H1 (cell line): Measurements from ENCODE around the gene ZBTB45. TPM values are rescaled to one million over a fixed set of nuclear protein-coding genes. Genes with fewer than 3 reads are reported as not detected.

Source experiments
- CTCF ChIA-PET: fragments of 300-600 bp; sonication (Branson Sonifier 250); formaldehyde crosslinking; loops from one replicate; lab custom pipeline; 2021; ENCODE audit not compliant: partially characterized antibody; lab: Charles Lee
- POLR2A ChIA-PET: fragments of 300-600 bp; sonication (Branson Sonifier 250); formaldehyde crosslinking; loops from one replicate; lab custom pipeline; 2021; ENCODE audit warnings: inconsistent platforms; ENCODE audit not compliant: partially characterized antibody; lab: Charles Lee
- DNase-seq, 2 experiments: peaks; one replicate each; pipeline versions ENCODE4 v3.0.0 to v3.0.0-alpha.2; 2010 to 2022; ENCODE audit warnings: low spot score in 2 of 2, low read depth in 1 of 2, mixed read lengths in 1 of 2
- FAIRE-seq: peaks from 2 replicates; lab custom pipeline; 2011; peaks lifted over from hg19 to GRCh38; lab: Jason Lieb, UNC
- H2AFZ ChIP-seq: 2 replicates; pipeline ENCODE4 v1.8.1; 2012; ENCODE audit warnings: low read length, inconsistent platforms
- H2AK5ac ChIP-seq: 2 replicates; pipeline ENCODE4 v1.6.1; 2013; ENCODE audit warnings: low read depth, low read length
- H2BK120ac ChIP-seq: replicated peaks from 2 replicates; pipeline ENCODE3; 2013; ENCODE audit warnings: low read depth, low read length, inconsistent platforms
- H2BK12ac ChIP-seq: 2 replicates; pipeline ENCODE4 v1.6.1; 2013; ENCODE audit warnings: low read depth, low read length
- H2BK15ac ChIP-seq: 2 replicates; pipeline ENCODE4 v1.6.1; 2013; ENCODE audit warnings: low read length
- H2BK20ac ChIP-seq: 2 replicates; pipeline ENCODE4 v1.6.1; 2013; ENCODE audit warnings: low read length
- H2BK5ac ChIP-seq: 2 replicates; pipeline ENCODE4 v1.6.1; 2013; ENCODE audit warnings: low read depth, low read length
- H3K14ac ChIP-seq: 2 replicates; pipeline ENCODE4 v1.6.1; 2013; ENCODE audit warnings: inconsistent platforms; ENCODE audit not compliant: insufficient read length
- H3K18ac ChIP-seq: 2 replicates; pipeline ENCODE4 v1.6.1; 2013; ENCODE audit warnings: low read length; ENCODE audit errors: extremely low read depth
- H3K23ac ChIP-seq: 2 replicates; pipeline ENCODE4 v1.6.1; 2013; ENCODE audit warnings: inconsistent platforms; ENCODE audit not compliant: insufficient read length
- H3K23me2 ChIP-seq: 2 replicates; pipeline ENCODE4 v1.6.1; 2013; ENCODE audit warnings: low read depth, low read length
- H3K27ac ChIP-seq: 2 replicates; pipeline ENCODE4 v1.6.1; 2011; ENCODE audit warnings: low read depth, low read length, inconsistent platforms
- H3K27me3 ChIP-seq, 4 experiments: replicated peaks in 1 of 4; 1 replicate in 1 of 4; 2 replicates in 3 of 4; pipeline versions ENCODE4 v1.6.1 to v1.8.1; 2011 to 2013; ENCODE audit warnings: low read length in 3 of 4, mild to moderate bottlenecking in 3 of 4, inconsistent platforms in 2 of 4, mixed read lengths in 2 of 4, moderate library complexity in 1 of 4; ENCODE audit not compliant: control insufficient read depth in 3 of 4, insufficient read depth in 3 of 4; ENCODE audit errors: extremely low read depth in 1 of 4
- H3K36me3 ChIP-seq, 4 experiments: 2 replicates each; pipeline versions ENCODE4 v1.6.1 to v1.8.1; 2011 to 2013; ENCODE audit warnings: mild to moderate bottlenecking in 4 of 4, low read length in 3 of 4, moderate library complexity in 2 of 4, control low read depth in 1 of 4, inconsistent platforms in 1 of 4; ENCODE audit not compliant: insufficient read depth in 4 of 4, control insufficient read depth in 2 of 4
- H3K4ac ChIP-seq: replicated peaks from 2 replicates; pipeline ENCODE3; 2013; ENCODE audit warnings: low read length, low read depth, mixed read lengths, inconsistent platforms; ENCODE audit not compliant: insufficient read length
- H3K4me1 ChIP-seq, 4 experiments: replicated peaks in 1 of 4; 1 replicate in 1 of 4; 2 replicates in 3 of 4; pipeline versions ENCODE4 v1.6.1 to v1.8.1; 2011 to 2013; ENCODE audit warnings: low read length in 3 of 4, inconsistent platforms in 2 of 4, mixed read lengths in 1 of 4; ENCODE audit not compliant: insufficient read depth in 4 of 4, control insufficient read depth in 3 of 4
- H3K4me2 ChIP-seq, 2 experiments: 2 replicates each; pipeline versions ENCODE4 v1.6.1 to v1.8.1; 2011 to 2013; ENCODE audit warnings: low read depth in 2 of 2, low read length in 2 of 2, control low read depth in 1 of 2, inconsistent platforms in 1 of 2, mild to moderate bottlenecking in 1 of 2; ENCODE audit not compliant: insufficient read depth in 1 of 2
- H3K4me3 ChIP-seq, 4 experiments: fragments of 200-600, 300-600 bp in 1 of 4; sonication (generic), shearing (Covaris generic), sonication (Bioruptor Twin) in 1 of 4; 2 replicates each; pipeline versions ENCODE4 v1.5.1 to v1.8.1; 2011 to 2016; ENCODE audit warnings: low read length in 4 of 4, low read depth in 3 of 4, control low read depth in 2 of 4, inconsistent platforms in 2 of 4, mild to moderate bottlenecking in 2 of 4, mixed read lengths in 1 of 4, moderate library complexity in 1 of 4; ENCODE audit not compliant: insufficient read depth in 2 of 4; ENCODE audit errors: extremely low read depth in 1 of 4
- H3K56ac ChIP-seq: replicated peaks from 2 replicates; pipeline ENCODE3; 2013; ENCODE audit warnings: low read depth, mild to moderate bottlenecking, mixed read lengths, low read length, inconsistent platforms; ENCODE audit not compliant: insufficient read length
- H3K79me1 ChIP-seq: 2 replicates; pipeline ENCODE4 v1.6.1; 2013; ENCODE audit warnings: low read depth, low read length, control low read depth
- H3K79me2 ChIP-seq, 2 experiments: 2 replicates each; pipeline versions ENCODE4 v1.6.1 to v1.8.1; 2012 to 2013; ENCODE audit warnings: low read length in 2 of 2, mild to moderate bottlenecking in 2 of 2, inconsistent platforms in 1 of 2; ENCODE audit not compliant: insufficient read depth in 2 of 2, control insufficient read depth in 1 of 2
- H3K9ac ChIP-seq, 4 experiments: replicated peaks in 1 of 4; 1 replicate in 1 of 4; 2 replicates in 3 of 4; pipeline versions ENCODE4 v1.6.1 to v1.8.1; 2011 to 2013; ENCODE audit warnings: low read depth in 3 of 4, low read length in 3 of 4, control low read depth in 2 of 4, mild to moderate bottlenecking in 2 of 4, moderate library complexity in 2 of 4, inconsistent platforms in 1 of 4; ENCODE audit errors: extremely low read depth in 1 of 4
- H3K9me3 ChIP-seq, 2 experiments: 2 replicates each; pipeline versions ENCODE4 v1.6.1 to v1.8.1; 2012 to 2013; ENCODE audit warnings: mild to moderate bottlenecking in 2 of 2, moderate library complexity in 2 of 2, control low read depth in 1 of 2, inconsistent platforms in 1 of 2, low read depth in 1 of 2, low read length in 1 of 2, mixed read lengths in 1 of 2; ENCODE audit not compliant: insufficient read depth in 2 of 2
- H4K20me1 ChIP-seq, 2 experiments: replicated peaks in 1 of 2; 2 replicates each; pipeline versions ENCODE3 to v1.8.1; 2011 to 2013; ENCODE audit warnings: inconsistent platforms in 2 of 2, low read length in 2 of 2, mild to moderate bottlenecking in 1 of 2; ENCODE audit not compliant: insufficient read depth in 2 of 2, control insufficient read depth in 1 of 2
- H4K5ac ChIP-seq: 2 replicates; pipeline ENCODE4 v1.6.1; 2013; ENCODE audit warnings: low read length, low read depth, mixed read lengths, inconsistent platforms; ENCODE audit not compliant: insufficient read length
- H4K8ac ChIP-seq: 2 replicates; pipeline ENCODE4 v1.8.0; 2013; ENCODE audit warnings: mild to moderate bottlenecking, moderate library complexity, low read length, inconsistent platforms; ENCODE audit not compliant: insufficient read depth; ENCODE audit errors: extremely low read depth
- H4K91ac ChIP-seq: replicated peaks from 2 replicates; pipeline ENCODE3; 2013; ENCODE audit warnings: low read length, mixed read lengths, inconsistent platforms; ENCODE audit not compliant: insufficient read length
- CHD1 ChIP-seq: IDR thresholded peaks from 2 replicates; pipeline ENCODE4 v1.6.1; 2012; ENCODE audit warnings: low read depth, low read length, improper control_type of control experiment
- CREB1 ChIP-seq: IDR thresholded peaks from 2 replicates; pipeline ENCODE4 v1.6.1; 2012; ENCODE audit warnings: inconsistent platforms
- EZH2 ChIP-seq: fragments of 200-600 bp; sonication (generic); IDR thresholded peaks from 2 replicates; pipeline ENCODE4 v1.7.1; 2012; ENCODE audit warnings: low read depth, mild to moderate bottlenecking, moderate library complexity, low read length, inconsistent platforms; ENCODE audit not compliant: severe bottlenecking
- FOSL1 ChIP-seq: IDR thresholded peaks from 2 replicates; pipeline ENCODE4 v1.6.1; 2011; ENCODE audit warnings: mild to moderate bottlenecking, low read depth, low read length, moderate library complexity; ENCODE audit not compliant: insufficient read depth
- GTF2F1 ChIP-seq: IDR thresholded peaks from 2 replicates; pipeline ENCODE4 v1.6.1; 2012; ENCODE audit warnings: low read depth, low read length, improper control_type of control experiment, borderline replicate concordance
- NRF1 ChIP-seq: IDR thresholded peaks from 2 replicates; pipeline ENCODE4 v1.6.1; 2011; ENCODE audit warnings: mild to moderate bottlenecking, low read depth, low read length, improper control_type of control experiment
- POU5F1 ChIP-seq: IDR thresholded peaks from 2 replicates; pipeline ENCODE4 v1.6.1; 2011; ENCODE audit warnings: low read depth, mild to moderate bottlenecking, low read length, moderate library complexity
- SIX5 ChIP-seq: IDR thresholded peaks from 2 replicates; pipeline ENCODE4 v1.6.1; 2011; ENCODE audit warnings: mild to moderate bottlenecking, low read depth, low read length
- SP1 ChIP-seq: IDR thresholded peaks from 2 replicates; pipeline ENCODE4 v1.6.1; 2011; ENCODE audit warnings: low read depth, low read length
- ZNF274 ChIP-seq: IDR thresholded peaks from 2 replicates; pipeline ENCODE4 v1.7.0; 2012; ENCODE audit warnings: low read length, borderline replicate concordance; ENCODE audit errors: extremely low read depth
- polyA plus RNA-seq, 7 experiments: library from polyadenylated mRNA; depleted of rRNA in 3 of 7; stranded (reverse) in 5 of 7; unstranded in 2 of 7; fragments of >200 nt in 5 of 7; fragments of 200-250 nt in 2 of 7; gene quantifications; 1 replicate in 5 of 7; 2 replicates in 1 of 7; 4 replicates in 1 of 7; pipeline versions ENCODE4 v1.2.1 to v1.2.3, GENCODE V29; 2011 to 2013; ENCODE audit warnings: missing spikeins in 2 of 7, mixed read lengths in 2 of 7
- total RNA-seq: library from RNA; stranded (reverse); fragmentation: NEBNext Ultra II Directional; extraction: Animal tissue kit (Norgen Biotek cat#: 25700); gene quantifications from 2 replicates; pipeline ENCODE4 v1.2.1, GENCODE V29; 2021
- TF ChIP-seq, protein P1 (sequence below): IDR thresholded peaks from 2 replicates; pipeline ENCODE4 v1.6.1; 2011; ENCODE audit warnings: low read depth, mild to moderate bottlenecking, low read length; ENCODE audit not compliant: insufficient read depth
- TF ChIP-seq, protein P2 (sequence below), 3 experiments: IDR thresholded peaks; 1 replicate in 2 of 3; 2 replicates in 1 of 3; pipeline versions ENCODE4 v1.5.1 to v1.6.1; 2011; ENCODE audit warnings: low read length in 3 of 3, mild to moderate bottlenecking in 3 of 3, inconsistent platforms in 2 of 3, low read depth in 1 of 3, moderate library complexity in 1 of 3; ENCODE audit not compliant: insufficient read depth in 1 of 3; ENCODE audit errors: control extremely low read depth in 1 of 3

Gene ZBTB45
- total and polyA plus RNA-seq, 2 of the 8 experiments (the other 6 are each of a cell fraction or from before 2014, with no cell fraction given): 16.9 to 17.2 TPM

DNA sequence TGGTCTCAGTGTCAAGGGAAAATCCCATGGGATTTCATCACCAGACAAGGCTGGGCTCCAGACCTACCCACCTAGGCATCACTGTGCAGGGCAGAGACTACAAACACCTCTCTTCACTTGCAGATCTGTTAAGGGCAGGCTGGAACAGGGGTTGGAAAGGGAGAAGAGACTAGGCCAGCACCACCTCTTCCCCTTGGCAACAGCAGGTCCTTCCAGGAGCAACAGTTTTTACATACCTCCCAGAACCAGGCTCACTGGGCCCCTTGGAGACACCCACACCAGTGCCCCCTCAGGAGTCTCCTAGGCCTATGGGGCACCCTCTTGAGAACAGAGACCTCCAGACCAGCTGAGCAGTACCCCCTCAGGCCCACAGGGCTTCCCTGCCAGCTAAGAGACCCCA lies 41.3 kb upstream of the ZBTB45 start:
- no peak overlapping the region for H3K23ac ChIP-seq
- H3K56ac ChIP-seq: no peak overlapping the region
- no peak overlapping the region for H2BK15ac ChIP-seq
- H3K4me3 ChIP-seq: no peak overlapping the region
- POLR2A ChIA-PET: interaction anchor here (1.1 to 17.2 kb wide), 5 partner anchors 10 to 42 kb away, joined by 4 to 434 read pairs (median 80); partner anchors contain the start of genes CHMP2A, MZF1, SLC27A5 and TRIM28
- H3K9me3 ChIP-seq: no peaks in the 10 kb centered on the region
- H4K91ac ChIP-seq: no peak overlapping the region
- H2BK20ac ChIP-seq: no peak overlapping the region
- peaks cover 26% of the 10 kb centered on the region for H3K23me2 ChIP-seq
- H2AFZ ChIP-seq: no peak overlapping the region
- peaks cover 0 to 16% (median 6%) of the 10 kb centered on the region in 4 experiments; a peak in 4 of 7 replicates for H3K27me3 ChIP-seq
- peaks cover 7 to 19% of the 10 kb centered on the region in 2 experiments for H3K79me2 ChIP-seq
- no peak overlapping the region for H3K18ac ChIP-seq
- CTCF ChIA-PET: interaction anchor here (1.0 to 7.3 kb wide), 4 partner anchors 15 to 46 kb away, joined by 4 to 35 read pairs (median 10); partner anchors contain the start of gene ZBTB45
- H4K5ac ChIP-seq: no peak overlapping the region
- H2BK5ac ChIP-seq: no peak overlapping the region
- H2BK120ac ChIP-seq: no peak overlapping the region
- no peak overlapping the region for H3K27ac ChIP-seq
- H3K9ac ChIP-seq: no peak overlapping the region
- no peak overlapping the region for H3K4ac ChIP-seq
- no peak for FAIRE-seq
- peaks cover 0 to 7% of the 10 kb centered on the region in 2 experiments for H4K20me1 ChIP-seq
- H3K4me2 ChIP-seq: no peak overlapping the region; a peak in 1 of 4 replicates
- H2AK5ac ChIP-seq: no peak overlapping the region
- H4K8ac ChIP-seq: no peak overlapping the region
- peaks cover 0 to 35% (median 15%) of the 10 kb centered on the region in 4 experiments; a peak in 6 of 7 replicates for H3K4me1 ChIP-seq
- 0 out of 2 replicates have a peak overlapping the region, but pooled peaks have one; percentile 2 for H2BK12ac ChIP-seq
- DNase-seq: no peak
- H3K79me1 ChIP-seq: no peaks in the 10 kb centered on the region; the same call in 1 of the 2 replicates
- H3K14ac ChIP-seq: no peak overlapping the region
- H3K36me3 ChIP-seq: peaks cover 6 to 12% (median 10%) of the 10 kb centered on the region in 4 experiments
- TF ChIP-seq FOSL1: no peak
- TF ChIP-seq, protein P1, sequence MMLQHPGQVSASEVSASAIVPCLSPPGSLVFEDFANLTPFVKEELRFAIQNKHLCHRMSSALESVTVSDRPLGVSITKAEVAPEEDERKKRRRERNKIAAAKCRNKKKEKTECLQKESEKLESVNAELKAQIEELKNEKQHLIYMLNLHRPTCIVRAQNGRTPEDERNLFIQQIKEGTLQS: no peak
- TF ChIP-seq CHD1: no peak
- TF ChIP-seq ZNF274: no peak
- no peak for TF ChIP-seq EZH2
- TF ChIP-seq, protein P2, sequence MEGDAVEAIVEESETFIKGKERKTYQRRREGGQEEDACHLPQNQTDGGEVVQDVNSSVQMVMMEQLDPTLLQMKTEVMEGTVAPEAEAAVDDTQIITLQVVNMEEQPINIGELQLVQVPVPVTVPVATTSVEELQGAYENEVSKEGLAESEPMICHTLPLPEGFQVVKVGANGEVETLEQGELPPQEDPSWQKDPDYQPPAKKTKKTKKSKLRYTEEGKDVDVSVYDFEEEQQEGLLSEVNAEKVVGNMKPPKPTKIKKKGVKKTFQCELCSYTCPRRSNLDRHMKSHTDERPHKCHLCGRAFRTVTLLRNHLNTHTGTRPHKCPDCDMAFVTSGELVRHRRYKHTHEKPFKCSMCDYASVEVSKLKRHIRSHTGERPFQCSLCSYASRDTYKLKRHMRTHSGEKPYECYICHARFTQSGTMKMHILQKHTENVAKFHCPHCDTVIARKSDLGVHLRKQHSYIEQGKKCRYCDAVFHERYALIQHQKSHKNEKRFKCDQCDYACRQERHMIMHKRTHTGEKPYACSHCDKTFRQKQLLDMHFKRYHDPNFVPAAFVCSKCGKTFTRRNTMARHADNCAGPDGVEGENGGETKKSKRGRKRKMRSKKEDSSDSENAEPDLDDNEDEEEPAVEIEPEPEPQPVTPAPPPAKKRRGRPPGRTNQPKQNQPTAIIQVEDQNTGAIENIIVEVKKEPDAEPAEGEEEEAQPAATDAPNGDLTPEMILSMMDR (IDR thresholded peaks at IDR 0.05; ENCODE audit: control extremely low read depth in 1 of 3, insufficient read depth in 1 of 3, low read depth in 1 of 3, low read length in 3 of 3): no peak
- TF ChIP-seq SIX5: no peak
- TF ChIP-seq GTF2F1: no peak
- no peak for TF ChIP-seq CREB1
- TF ChIP-seq SP1: no peak
- no peak for TF ChIP-seq POU5F1
- TF ChIP-seq NRF1: no peak
